ENCODE measurements around the gene IRGM. TPM values are rescaled to one million over a fixed set of nuclear protein-coding genes. Genes with fewer than 3 reads are reported as not detected.
"Not testable (repeated sequence)": the region's sequence is repeated elsewhere in the genome, so short reads cannot be mapped to it uniquely, and the experiment has no call there.

The IRGM gene
- total RNA-seq, result under 1 TPM in 1 of 3 donors, not detected in 2; 0.17 TPM
- long read RNA-seq, donor 1, result 0 reads
- long read RNA-seq, donor 2, result 0 reads

GRCh38 chr5:150846308-150846653 lies at the start of gene IRGM:
IRGM (plus strand) TSS chr5:150846521; CDS start chr5:150848124, 1,603 bp downstream.
- ATAC-seq; H3K9me3 ChIP-seq; H3K4me3 ChIP-seq; H3K36me3 ChIP-seq (ENCODE audit: low read depth); DNase-seq; H3K4me1 ChIP-seq (ENCODE audit: low read depth): not testable (repeated sequence)
- intact Hi-C loops (cut with DNase I, micrococcal nuclease), result loop anchor here (2.0 to 5.0 kb wide), 2 partner anchors 284 to 285 kb away; no protein-coding TSS in a partner anchor

- Histone ChIP-seq H3K4me1 (ENCODE audit: low read depth) (no peaks in the 10 kb centered on the region), H3K9me3 (no peaks in the 10 kb centered on the region), H3K4me3 (no peak overlapping the region), H3K36me3 (ENCODE audit: low read depth) (no peaks in the 10 kb centered on the region)
- TF ChIP-seq, protein P1, sequence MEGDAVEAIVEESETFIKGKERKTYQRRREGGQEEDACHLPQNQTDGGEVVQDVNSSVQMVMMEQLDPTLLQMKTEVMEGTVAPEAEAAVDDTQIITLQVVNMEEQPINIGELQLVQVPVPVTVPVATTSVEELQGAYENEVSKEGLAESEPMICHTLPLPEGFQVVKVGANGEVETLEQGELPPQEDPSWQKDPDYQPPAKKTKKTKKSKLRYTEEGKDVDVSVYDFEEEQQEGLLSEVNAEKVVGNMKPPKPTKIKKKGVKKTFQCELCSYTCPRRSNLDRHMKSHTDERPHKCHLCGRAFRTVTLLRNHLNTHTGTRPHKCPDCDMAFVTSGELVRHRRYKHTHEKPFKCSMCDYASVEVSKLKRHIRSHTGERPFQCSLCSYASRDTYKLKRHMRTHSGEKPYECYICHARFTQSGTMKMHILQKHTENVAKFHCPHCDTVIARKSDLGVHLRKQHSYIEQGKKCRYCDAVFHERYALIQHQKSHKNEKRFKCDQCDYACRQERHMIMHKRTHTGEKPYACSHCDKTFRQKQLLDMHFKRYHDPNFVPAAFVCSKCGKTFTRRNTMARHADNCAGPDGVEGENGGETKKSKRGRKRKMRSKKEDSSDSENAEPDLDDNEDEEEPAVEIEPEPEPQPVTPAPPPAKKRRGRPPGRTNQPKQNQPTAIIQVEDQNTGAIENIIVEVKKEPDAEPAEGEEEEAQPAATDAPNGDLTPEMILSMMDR (IDR thresholded peaks at IDR 0.05), result no peak
- intact Hi-C loops (cut with DNase I, micrococcal nuclease), result no loop called here
- no peak for ATAC-seq
- no peak for DNase-seq
Observed at GRCh38 chr5:150797384-150797783, 48.9 kb upstream of the IRGM start.

GRCh38 chr5:150801117-150801927 lies 45.0 kb upstream of the IRGM start:
- no peaks in the 10 kb centered on the region for H3K4me1 ChIP-seq (ENCODE audit: low read depth)
- intact Hi-C loops (cut with DNase I, micrococcal nuclease), result loop anchor here in 1 of 2 donors (1.0 kb wide), 1 partner anchor 46 kb away; no protein-coding TSS in a partner anchor
- DNase-seq (peak in 1 of 3 donors; percentile 28), ATAC-seq (peak; percentile 93)
- H3K9me3 ChIP-seq, result no peaks in the 10 kb centered on the region
- no peaks in the 10 kb centered on the region for H3K36me3 ChIP-seq (ENCODE audit: low read depth)
- TF ChIP-seq, protein P1 (IDR thresholded peaks at IDR 0.05), result peak; percentile 28
- H3K4me3 ChIP-seq, result no peak overlapping the region

DNA sequence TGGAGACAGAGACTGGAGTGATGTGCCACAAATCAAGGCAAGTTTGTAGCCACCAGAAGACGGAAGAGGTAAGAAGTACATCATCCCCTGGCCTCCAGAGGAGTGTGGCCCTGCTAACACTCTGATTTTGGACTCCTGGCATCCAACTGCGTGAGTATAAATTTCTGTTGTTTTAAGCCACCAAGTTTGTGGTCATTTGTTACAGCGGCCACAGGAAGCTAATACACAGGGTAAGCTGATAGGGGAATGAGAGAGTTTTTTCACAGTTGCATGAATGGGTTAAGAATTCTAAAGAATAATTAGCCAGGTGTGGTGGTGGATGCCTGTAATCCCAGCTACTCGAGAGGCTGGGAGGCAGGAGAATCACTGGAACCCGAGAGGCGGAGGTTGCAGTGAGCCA lies 41.9 kb upstream of the IRGM start:
- ATAC-seq, result no peak
- intact Hi-C loops (cut with DNase I, micrococcal nuclease), result no loop called here
- TF ChIP-seq, protein P1 (IDR thresholded peaks at IDR 0.05), result no peak
- DNase-seq, result no peak
- H3K4me1 ChIP-seq (ENCODE audit: low read depth), result no peaks in the 10 kb centered on the region
- H3K36me3 ChIP-seq (ENCODE audit: low read depth), result no peaks in the 10 kb centered on the region
- H3K4me3 ChIP-seq, result no peak overlapping the region
- H3K9me3 ChIP-seq, result no peaks in the 10 kb centered on the region

DNA sequence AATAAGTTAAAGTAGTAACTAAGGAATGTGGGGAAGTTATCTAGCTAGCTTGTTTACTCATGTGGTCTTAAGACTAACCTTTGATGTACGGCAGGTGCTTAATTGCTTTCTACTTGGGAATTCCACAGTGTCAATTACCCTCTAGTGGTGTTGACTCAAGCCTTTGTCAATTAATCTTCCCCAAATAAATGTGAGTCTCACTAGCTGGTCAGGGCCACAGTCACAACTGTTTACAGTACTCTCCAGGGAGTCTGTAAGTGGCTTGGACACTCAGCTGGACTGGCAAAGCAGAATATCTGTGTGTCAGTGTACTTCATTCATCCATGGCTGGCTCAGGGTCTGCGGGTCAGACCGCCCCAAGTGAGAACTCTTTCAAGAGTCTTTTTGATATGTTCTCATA lies 37.0 kb upstream of the IRGM start:
- Histone ChIP-seq H3K36me3 (ENCODE audit: low read depth) (no peaks in the 10 kb centered on the region), H3K4me3 (no peak overlapping the region), H3K4me1 (ENCODE audit: low read depth) (no peaks in the 10 kb centered on the region), H3K9me3 (no peaks in the 10 kb centered on the region)
- TF ChIP-seq, protein P1 (IDR thresholded peaks at IDR 0.05), result no peak
- intact Hi-C loops (cut with DNase I, micrococcal nuclease), result no loop called here
- DNase-seq (no peak), ATAC-seq (no peak)

- Histone ChIP-seq H3K36me3 (ENCODE audit: low read depth) (no peaks in the 10 kb centered on the region), H3K9me3 (no peaks in the 10 kb centered on the region), H3K4me3 (no peak overlapping the region), H3K4me1 (ENCODE audit: low read depth) (peaks cover 2% of the 10 kb centered on the region)
- intact Hi-C loops (cut with DNase I, micrococcal nuclease), result no loop called here
- no peak for DNase-seq
- ATAC-seq, result peak; percentile 70
- TF ChIP-seq, protein P1 (IDR thresholded peaks at IDR 0.05), result no peak
Observed at GRCh38 chr5:150815010-150815409, 31.3 kb upstream of the IRGM start.
